Naive thymus-derived CD4-positive, alpha-beta T cell (primary cell): ENCODE measurements around the gene GNG10. TPM values are rescaled to one million over a fixed set of nuclear protein-coding genes. Genes with fewer than 3 reads are reported as not detected.
"Not testable (repeated sequence)": the region's sequence is repeated elsewhere in the genome, so short reads cannot be mapped to it uniquely, and the experiment has no call there.

Source experiments
- ATAC-seq: fragments of 150-1000 bp; cut with Tn5 transposase; 2 replicates; pipeline ENCODE4 v1.10.0; 2021; ENCODE audit warnings: mild to moderate bottlenecking, moderate library complexity
- CTCF ChIA-PET: fragments of 350-600 bp; sonication (Branson Sonifier 250); formaldehyde crosslinking; loops from one replicate; lab custom pipeline; 2021; ENCODE audit warnings: antibody characterized with exemption; lab: Charles Lee
- POLR2A ChIA-PET: fragments of 350-600 bp; sonication (Branson Sonifier 250); formaldehyde crosslinking; loops from one replicate; lab custom pipeline; 2021; ENCODE audit warnings: antibody characterized with exemption, inconsistent platforms; lab: Charles Lee
- DNase-seq, 9 donors: peaks; one replicate each; pipeline versions ENCODE4 v3.0.0 to v3.0.0-alpha.2; 2020 to 2022; ENCODE audit warnings: mixed read lengths in 1 of 9
- H3K27ac ChIP-seq: one replicate; pipeline ENCODE4 v1.7.0; 2013; ENCODE audit warnings: mild to moderate bottlenecking, low read depth, low read length, moderate library complexity
- H3K27me3 ChIP-seq, 2 donors: one replicate each; pipeline ENCODE4 v1.7.0; 2013; ENCODE audit warnings: low read length in 2 of 2, mild to moderate bottlenecking in 2 of 2, moderate library complexity in 2 of 2; ENCODE audit not compliant: control insufficient read depth in 2 of 2, insufficient read depth in 2 of 2
- H3K36me3 ChIP-seq, 3 experiments: 1 replicate in 2 of 3; 2 replicates in 1 of 3; pipeline ENCODE4 v1.7.0; 2013; ENCODE audit warnings: low read length in 3 of 3, mild to moderate bottlenecking in 3 of 3, moderate library complexity in 1 of 3; ENCODE audit not compliant: insufficient read depth in 3 of 3, control insufficient read depth in 2 of 3
- H3K4me1 ChIP-seq, 2 donors: one replicate each; pipeline ENCODE4 v1.7.0; 2013; ENCODE audit warnings: low read length in 2 of 2, mild to moderate bottlenecking in 2 of 2, moderate library complexity in 1 of 2; ENCODE audit not compliant: control insufficient read depth in 2 of 2, insufficient read depth in 2 of 2
- H3K4me3 ChIP-seq: 2 replicates; pipeline ENCODE4 v1.7.0; 2013; ENCODE audit warnings: mild to moderate bottlenecking, low read length
- H3K9me3 ChIP-seq, 3 experiments: 1 replicate in 2 of 3; 2 replicates in 1 of 3; pipeline ENCODE4 v1.7.0; 2013; ENCODE audit warnings: low read length in 3 of 3; ENCODE audit not compliant: control insufficient read depth in 2 of 3
- H3K27ac Mint-ChIP-seq, 9 donors: one replicate each; pipeline ENCODE4 v1.8.0; 2020 to 2022; ENCODE audit warnings: mixed read lengths in 9 of 9, mild to moderate bottlenecking in 8 of 9, moderate library complexity in 5 of 9, inconsistent platforms in 2 of 9
- H3K27me3 Mint-ChIP-seq, 5 donors: one replicate each; pipeline ENCODE4 v1.8.0; 2021 to 2022; ENCODE audit warnings: mixed read lengths in 5 of 5, mild to moderate bottlenecking in 1 of 5
- H3K36me3 Mint-ChIP-seq, 5 donors: one replicate each; pipeline ENCODE4 v1.8.0; 2020 to 2022; ENCODE audit warnings: mixed read lengths in 5 of 5, mild to moderate bottlenecking in 3 of 5, inconsistent platforms in 1 of 5
- H3K4me1 Mint-ChIP-seq, 7 donors: one replicate each; pipeline ENCODE4 v1.8.0; 2020 to 2022; ENCODE audit warnings: mixed read lengths in 7 of 7, mild to moderate bottlenecking in 3 of 7, inconsistent platforms in 1 of 7
- H3K4me3 Mint-ChIP-seq, 10 donors: one replicate each; pipeline ENCODE4 v1.8.0; 2020 to 2022; ENCODE audit warnings: mild to moderate bottlenecking in 10 of 10, mixed read lengths in 10 of 10, moderate library complexity in 6 of 10, inconsistent platforms in 2 of 10
- H3K9me3 Mint-ChIP-seq, 11 donors: one replicate each; pipeline ENCODE4 v1.8.0; 2020 to 2022; ENCODE audit warnings: mixed read lengths in 11 of 11, mild to moderate bottlenecking in 4 of 11, inconsistent platforms in 1 of 11, moderate library complexity in 1 of 11
- intact Hi-C, 2 donors: fragments of 100-400 bp; cut with micrococcal nuclease; formaldehyde crosslinking; loops; one replicate each; pipeline ENCODE4 v1.15.1; 2023
- polyA plus RNA-seq, 2 donors: library from polyadenylated mRNA; unstranded; fragments of 300-500 nt; fragmentation: Illumina TruSeq; gene quantifications; one replicate each; pipeline ENCODE4 v1.2.3, GENCODE V29; 2021
- total RNA-seq, 6 experiments: library from RNA in 5 of 6; stranded (reverse) in 5 of 6; gene quantifications; 1 replicate in 5 of 6; 2 replicates in 1 of 6; pipeline ENCODE4 v1.2.3 and lab custom pipeline; 2021 to 2026

GNG10 gene
- total and polyA plus RNA-seq, 7 experiments from 2014 or later = 5.3 to 26.8 (median 13.1) TPM

DNA sequence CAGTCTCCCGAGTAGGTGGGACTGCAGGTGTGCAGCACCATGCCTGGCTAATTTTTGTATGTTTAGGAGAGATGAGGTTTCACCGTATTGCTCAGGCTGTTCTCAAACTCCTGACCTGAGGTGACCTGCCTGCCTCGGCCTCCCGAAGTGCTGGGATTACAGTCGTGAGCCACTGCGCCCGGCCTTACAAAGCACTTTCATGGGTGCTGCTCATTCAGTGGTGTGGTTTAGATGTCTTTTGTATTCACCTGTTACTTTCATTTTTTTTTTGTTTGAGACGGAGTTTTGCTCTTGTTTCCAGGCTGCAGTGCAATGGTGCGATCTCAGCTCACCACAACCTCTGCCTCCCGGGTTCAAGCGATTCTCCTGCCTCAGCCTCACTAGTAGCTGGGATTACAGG lies 7.2 kb downstream of the GNG10 start:
- H3K4me1 Mint-ChIP-seq = peaks cover 2 to 24% (median 18%) of the 10 kb centered on the region in 7 donors
- H3K27me3 Mint-ChIP-seq, H3K9me3 ChIP-seq, POLR2A ChIA-PET, H3K9me3 Mint-ChIP-seq, intact Hi-C loops, H3K27ac ChIP-seq, H3K4me3 ChIP-seq, ATAC-seq, H3K27me3 ChIP-seq, DNase-seq, CTCF ChIA-PET, H3K4me3 Mint-ChIP-seq: not testable (repeated sequence)
- H3K27ac Mint-ChIP-seq = peak overlapping the region in 1 of 9 donors; percentile 69
- Histone ChIP-seq H3K4me1 (peaks cover under 1 to 16% of the 10 kb centered on the region in 2 donors), H3K36me3 (peaks cover 0 to 34% (median 0%) of the 10 kb centered on the region in 3 experiments)
- peaks cover 6 to 24% (median 15%) of the 10 kb centered on the region in 5 donors for H3K36me3 Mint-ChIP-seq

DNA sequence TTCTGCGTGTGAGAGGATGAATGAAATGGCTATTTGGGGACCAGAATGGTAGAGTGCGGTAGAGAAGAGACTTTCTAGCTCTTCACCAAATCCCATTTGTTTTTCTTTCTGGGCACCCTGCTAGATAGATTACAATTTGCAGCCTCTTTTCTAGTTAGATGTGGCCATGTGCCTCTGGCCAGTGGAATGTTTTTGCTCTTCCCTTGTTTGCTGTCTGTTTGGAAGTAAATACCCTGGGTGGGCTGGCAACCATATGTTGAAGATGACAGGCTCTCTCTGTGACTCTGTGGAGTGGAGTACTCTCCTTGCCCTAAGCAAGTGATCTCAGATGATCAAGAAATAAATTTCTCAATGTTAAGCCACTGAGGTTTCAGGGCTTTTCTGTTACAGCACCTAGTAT lies 12.9 kb downstream of the GNG10 start:
- ChIA-PET POLR2A (no interaction called here), CTCF (interaction anchor here (0.5 kb wide), 1 partner anchor 11 kb away, joined by 3 read pairs; no protein-coding TSS in a partner anchor)
- Histone ChIP-seq H3K4me1 (no peaks in the 10 kb centered on the region), H3K27me3 (no peaks in the 10 kb centered on the region), H3K36me3 (peaks cover 0 to 13% (median 0%) of the 10 kb centered on the region in 3 experiments), H3K4me3 (no peak overlapping the region), H3K9me3 (no peaks in the 10 kb centered on the region), H3K27ac (no peak overlapping the region)
- ATAC-seq (no peak), DNase-seq (no peak)
- no peaks in the 10 kb centered on the region for H3K9me3 Mint-ChIP-seq
- intact Hi-C loops = no loop called here
- no peak overlapping the region for H3K4me3 Mint-ChIP-seq
- peaks cover 6 to 46% (median 31%) of the 10 kb centered on the region in 5 donors for H3K36me3 Mint-ChIP-seq
- H3K27ac Mint-ChIP-seq = no peak overlapping the region
- H3K4me1 Mint-ChIP-seq = peaks cover 0 to 2% (median 0%) of the 10 kb centered on the region in 7 donors
- H3K27me3 Mint-ChIP-seq = no peaks in the 10 kb centered on the region

DNA sequence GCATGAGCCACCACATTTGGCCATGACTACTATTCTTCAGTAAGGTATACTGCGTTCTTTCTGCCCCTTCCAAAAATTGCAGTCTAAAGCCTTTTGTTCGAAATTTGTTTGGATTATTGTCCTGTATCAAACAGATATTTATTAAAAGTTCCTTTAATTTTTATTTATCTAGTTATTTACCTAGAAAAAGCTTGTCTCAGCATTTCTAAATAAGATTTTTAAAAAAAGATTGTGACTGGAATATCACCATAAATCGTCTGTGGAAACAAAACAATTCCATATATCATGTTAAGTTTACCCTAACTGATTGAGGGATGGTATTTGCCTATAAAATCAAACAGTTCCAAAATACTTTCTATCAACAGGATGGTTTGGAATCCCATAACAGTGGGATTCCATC lies 14.7 kb downstream of the GNG10 start:
- CTCF ChIA-PET = no interaction called here
- no peak overlapping the region for H3K27ac ChIP-seq
- Mint-ChIP-seq H3K27me3 (no peaks in the 10 kb centered on the region), H3K9me3 (no peaks in the 10 kb centered on the region), H3K36me3 (peaks cover 0 to 45% (median 25%) of the 10 kb centered on the region in 5 donors), H3K27ac (no peak overlapping the region), H3K4me1 (peaks cover 0 to 2% (median 0%) of the 10 kb centered on the region in 7 donors), H3K4me3 (no peak overlapping the region)
- intact Hi-C loops = no loop called here
- ATAC-seq (no peak), DNase-seq (no peak)
- H3K27me3 ChIP-seq = no peaks in the 10 kb centered on the region
- no peak overlapping the region for H3K4me3 ChIP-seq
- no peaks in the 10 kb centered on the region for H3K9me3 ChIP-seq
- H3K4me1 ChIP-seq = no peaks in the 10 kb centered on the region
- POLR2A ChIA-PET = no interaction called here
- peaks cover 0 to 4% (median 0%) of the 10 kb centered on the region in 3 experiments for H3K36me3 ChIP-seq

DNA sequence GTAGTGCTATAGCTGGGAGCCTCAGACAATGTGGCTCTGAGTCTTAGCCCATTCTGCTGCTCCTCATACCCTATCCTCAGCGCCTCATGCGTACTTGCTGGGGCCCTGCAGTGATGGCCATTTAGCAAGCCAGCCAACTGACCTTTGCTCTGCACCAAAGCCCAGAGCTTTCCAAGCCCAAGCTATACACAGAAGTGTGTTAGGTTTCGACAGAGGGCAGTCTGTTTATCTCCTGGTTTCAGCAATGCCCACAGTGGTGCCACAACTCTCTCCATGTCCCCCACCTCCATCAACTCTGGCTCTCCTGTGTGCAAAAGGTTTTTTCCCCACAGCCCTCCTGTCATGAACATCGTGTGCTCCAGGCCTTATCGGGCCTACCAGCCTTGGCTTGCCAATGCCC lies 16.9 kb downstream of the GNG10 start:
- Histone ChIP-seq H3K27me3 (no peaks in the 10 kb centered on the region), H3K36me3 (peaks cover 0 to 4% (median 0%) of the 10 kb centered on the region in 3 experiments), H3K9me3 (no peaks in the 10 kb centered on the region), H3K4me1 (no peaks in the 10 kb centered on the region), H3K4me3 (no peak overlapping the region), H3K27ac (no peak overlapping the region)
- ATAC-seq (no peak), DNase-seq (no peak)
- Mint-ChIP-seq H3K9me3 (no peaks in the 10 kb centered on the region), H3K27ac (no peak overlapping the region), H3K36me3 (peaks cover 0 to 44% (median 24%) of the 10 kb centered on the region in 5 donors), H3K4me3 (no peak overlapping the region), H3K27me3 (no peaks in the 10 kb centered on the region), H3K4me1 (peaks cover 0 to 2% (median 0%) of the 10 kb centered on the region in 7 donors)
- POLR2A ChIA-PET = interaction anchor here (0.6 kb wide), 1 partner anchor 10 kb away, joined by 3 read pairs; no protein-coding TSS in a partner anchor
- intact Hi-C loops = no loop called here
- CTCF ChIA-PET = no interaction called here

DNA sequence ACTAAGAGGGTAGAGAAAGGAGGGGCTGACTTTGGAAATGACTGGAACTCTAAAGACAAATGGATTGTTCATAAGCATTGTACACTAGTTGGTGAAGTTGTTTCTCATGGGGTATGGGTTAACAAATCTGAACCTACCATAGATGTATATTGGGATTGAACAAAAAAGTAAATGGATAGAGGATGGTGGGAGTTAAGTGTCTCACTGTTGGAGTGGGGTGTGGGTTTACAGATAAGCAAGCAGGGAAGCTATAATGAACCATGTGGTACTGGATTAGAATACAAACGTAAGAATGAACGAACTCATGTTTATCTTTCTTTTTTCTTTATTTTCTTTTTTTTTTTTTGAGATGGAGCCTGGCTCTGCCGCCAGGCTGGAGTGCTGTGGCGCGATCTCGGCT lies 17.8 kb downstream of the GNG10 start:
- H3K4me1 Mint-ChIP-seq = peaks cover 0 to 2% (median 0%) of the 10 kb centered on the region in 7 donors
- no peak overlapping the region for H3K4me3 ChIP-seq
- POLR2A ChIA-PET = no interaction called here
- peaks cover 0 to 44% (median 24%) of the 10 kb centered on the region in 5 donors for H3K36me3 Mint-ChIP-seq
- H3K9me3 ChIP-seq = no peaks in the 10 kb centered on the region
- CTCF ChIA-PET = no interaction called here
- H3K4me1 ChIP-seq = no peaks in the 10 kb centered on the region
- H3K27ac ChIP-seq = no peak overlapping the region
- no peak for ATAC-seq
- H3K27me3 Mint-ChIP-seq = no peaks in the 10 kb centered on the region
- H3K36me3 ChIP-seq = peaks cover 0 to 4% (median 0%) of the 10 kb centered on the region in 3 experiments
- no peak overlapping the region for H3K27ac Mint-ChIP-seq
- no peak for DNase-seq
- no peaks in the 10 kb centered on the region for H3K27me3 ChIP-seq
- no peak overlapping the region for H3K4me3 Mint-ChIP-seq
- H3K9me3 Mint-ChIP-seq = no peaks in the 10 kb centered on the region
- intact Hi-C loops = no loop called here

DNA sequence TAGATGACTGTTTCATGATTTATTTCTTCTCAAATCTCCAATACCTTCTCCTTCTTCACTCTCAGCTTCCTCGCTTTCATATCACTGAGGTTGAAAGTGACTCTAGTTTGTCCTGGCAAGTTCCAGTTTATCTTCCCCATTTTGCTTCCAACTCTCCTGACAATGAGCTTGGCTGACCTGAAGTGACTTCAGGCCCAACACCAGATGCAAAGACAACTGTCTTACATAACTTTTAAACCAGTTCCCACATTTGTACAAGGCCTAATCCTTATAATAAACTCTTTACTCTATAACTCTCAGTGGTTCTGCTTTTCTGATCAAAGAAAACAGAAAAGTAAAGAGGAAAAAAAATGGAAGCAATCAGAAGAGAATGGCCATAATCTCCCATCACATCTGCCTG lies 22.0 kb downstream of the GNG10 start:
- Mint-ChIP-seq H3K36me3 (peaks cover 0 to 29% (median 14%) of the 10 kb centered on the region in 5 donors), H3K27ac (no peak overlapping the region), H3K4me3 (no peak overlapping the region), H3K9me3 (no peaks in the 10 kb centered on the region), H3K4me1 (no peaks in the 10 kb centered on the region), H3K27me3 (no peaks in the 10 kb centered on the region)
- ChIA-PET POLR2A (no interaction called here), CTCF (no interaction called here)
- H3K27me3 ChIP-seq = no peaks in the 10 kb centered on the region
- H3K27ac ChIP-seq = no peak overlapping the region
- DNase-seq (no peak), ATAC-seq (no peak)
- no peaks in the 10 kb centered on the region for H3K4me1 ChIP-seq
- H3K4me3 ChIP-seq = no peak overlapping the region
- no peaks in the 10 kb centered on the region for H3K36me3 ChIP-seq
- intact Hi-C loops = no loop called here
- no peaks in the 10 kb centered on the region for H3K9me3 ChIP-seq
